ENCODE results near the gene CELA1. TPM values are rescaled to one million over a fixed set of nuclear protein-coding genes. Genes with fewer than 3 reads are reported as not detected.

CELA1 gene
- polyA plus RNA-seq, 3 donors, result 0.67 to 3.0 TPM; not detected in 1

DNA sequence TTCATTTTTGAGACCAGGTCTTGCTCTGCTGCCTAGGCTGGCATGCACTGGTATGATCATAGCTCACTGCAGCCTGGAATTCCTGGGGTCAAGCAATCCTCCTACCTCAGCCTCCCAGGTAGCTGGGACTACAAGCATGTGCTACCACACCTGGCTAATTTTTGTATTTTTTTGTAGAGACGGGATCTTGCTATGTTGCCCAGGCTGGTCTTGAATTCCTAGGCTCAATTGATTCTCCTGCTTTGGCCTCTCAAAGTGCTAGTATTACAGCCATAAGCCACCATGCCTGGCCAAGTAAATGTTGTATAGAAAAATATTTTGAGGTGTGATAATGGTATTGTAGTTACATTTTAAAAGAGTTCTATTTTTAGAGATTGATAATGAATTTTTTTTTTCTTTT lies 35.1 kb downstream of the CELA1 start:
- Histone ChIP-seq H3K4me2 (replicated peaks; ENCODE audit: extremely low read depth, low read length, poor library complexity, severe bottlenecking) (no peak overlapping the region), H2AFZ (ENCODE audit: insufficient read depth, low read depth, low read length, poor library complexity, severe bottlenecking) (no peak overlapping the region), H3K9ac (ENCODE audit: insufficient read depth, low read length, poor library complexity, severe bottlenecking) (no peak overlapping the region), H3K36me3 (replicated peaks in 1 of 2; ENCODE audit: control insufficient read depth in 1 of 2, insufficient read depth in 2 of 2, low read length in 2 of 2) (peaks cover 75 to 95% of the 10 kb centered on the region in 2 donors), H4K20me1 (ENCODE audit: insufficient read depth, low read length) (peaks cover 100% of the 10 kb centered on the region), H3K4me3 (replicated peaks in 1 of 3; ENCODE audit: low read depth in 2 of 3, low read length in 3 of 3) (no peak overlapping the region), H3K27ac (ENCODE audit: low read depth in 1 of 2, low read length in 2 of 2) (no peak overlapping the region), H3K79me2 (ENCODE audit: insufficient read depth, low read length) (peaks cover 97% of the 10 kb centered on the region), H3K4me1 (ENCODE audit: control insufficient read depth in 1 of 2, insufficient read depth in 2 of 2, low read length in 2 of 2) (peaks cover 0 to 2% of the 10 kb centered on the region in 2 donors), H3K27me3 (ENCODE audit: control insufficient read depth in 2 of 2, insufficient read depth in 2 of 2, low read length in 2 of 2) (no peaks in the 10 kb centered on the region), H3K9me3 (replicated peaks in 1 of 2; ENCODE audit: control insufficient read depth in 1 of 2, insufficient read depth in 1 of 2, low read length in 2 of 2) (no peaks in the 10 kb centered on the region)
- Mint-ChIP-seq H3K27me3 (ENCODE audit: low read depth in 3 of 3) (no peaks in the 10 kb centered on the region), H3K4me3 (no peak overlapping the region), H3K27ac (peak overlapping the region in 3 of 7 donors; percentile 32 to 70 (median 40)), H3K9me3 (peaks cover 0 to under 1% (median 0%) of the 10 kb centered on the region in 7 donors), H3K36me3 (peaks cover 65 to 88% of the 10 kb centered on the region in 2 donors), H3K4me1 (peaks cover 38% of the 10 kb centered on the region)
- intact Hi-C loops (cut with micrococcal nuclease), result no loop called here
- TF ChIP-seq, protein P1, sequence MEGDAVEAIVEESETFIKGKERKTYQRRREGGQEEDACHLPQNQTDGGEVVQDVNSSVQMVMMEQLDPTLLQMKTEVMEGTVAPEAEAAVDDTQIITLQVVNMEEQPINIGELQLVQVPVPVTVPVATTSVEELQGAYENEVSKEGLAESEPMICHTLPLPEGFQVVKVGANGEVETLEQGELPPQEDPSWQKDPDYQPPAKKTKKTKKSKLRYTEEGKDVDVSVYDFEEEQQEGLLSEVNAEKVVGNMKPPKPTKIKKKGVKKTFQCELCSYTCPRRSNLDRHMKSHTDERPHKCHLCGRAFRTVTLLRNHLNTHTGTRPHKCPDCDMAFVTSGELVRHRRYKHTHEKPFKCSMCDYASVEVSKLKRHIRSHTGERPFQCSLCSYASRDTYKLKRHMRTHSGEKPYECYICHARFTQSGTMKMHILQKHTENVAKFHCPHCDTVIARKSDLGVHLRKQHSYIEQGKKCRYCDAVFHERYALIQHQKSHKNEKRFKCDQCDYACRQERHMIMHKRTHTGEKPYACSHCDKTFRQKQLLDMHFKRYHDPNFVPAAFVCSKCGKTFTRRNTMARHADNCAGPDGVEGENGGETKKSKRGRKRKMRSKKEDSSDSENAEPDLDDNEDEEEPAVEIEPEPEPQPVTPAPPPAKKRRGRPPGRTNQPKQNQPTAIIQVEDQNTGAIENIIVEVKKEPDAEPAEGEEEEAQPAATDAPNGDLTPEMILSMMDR (IDR thresholded peaks at IDR 0.05), result no peak
- no peak for DNase-seq
- WGBS (ENCODE audit: insufficient coverage), result no CpG with 5 or more reads among the region's 1 CpG

GRCh38 chr12:51307655-51308593 lies 38.6 kb downstream of the CELA1 start:
- Histone ChIP-seq H3K27me3 (ENCODE audit: control insufficient read depth in 2 of 2, insufficient read depth in 2 of 2, low read length in 2 of 2) (no peaks in the 10 kb centered on the region), H3K9ac (ENCODE audit: insufficient read depth, low read length, poor library complexity, severe bottlenecking) (no peak overlapping the region), H3K79me2 (ENCODE audit: insufficient read depth, low read length) (peaks cover 93% of the 10 kb centered on the region), H4K20me1 (ENCODE audit: insufficient read depth, low read length) (peaks cover 100% of the 10 kb centered on the region), H3K4me2 (replicated peaks; ENCODE audit: extremely low read depth, low read length, poor library complexity, severe bottlenecking) (no peak overlapping the region), H3K9me3 (replicated peaks in 1 of 2; ENCODE audit: control insufficient read depth in 1 of 2, insufficient read depth in 1 of 2, low read length in 2 of 2) (no peaks in the 10 kb centered on the region), H3K4me1 (ENCODE audit: control insufficient read depth in 1 of 2, insufficient read depth in 2 of 2, low read length in 2 of 2) (no peaks in the 10 kb centered on the region), H3K4me3 (replicated peaks in 1 of 3; ENCODE audit: low read depth in 2 of 3, low read length in 3 of 3) (no peak overlapping the region), H3K27ac (ENCODE audit: low read depth in 1 of 2, low read length in 2 of 2) (peak overlapping the region in 1 of 2 donors; percentile 68), H2AFZ (ENCODE audit: insufficient read depth, low read depth, low read length, poor library complexity, severe bottlenecking) (no peak overlapping the region), H3K36me3 (replicated peaks in 1 of 2; ENCODE audit: control insufficient read depth in 1 of 2, insufficient read depth in 2 of 2, low read length in 2 of 2) (peaks cover 80 to 93% of the 10 kb centered on the region in 2 donors)
- Mint-ChIP-seq H3K27ac (peak overlapping the region in 6 of 7 donors; percentile 10 to 87 (median 66)), H3K27me3 (ENCODE audit: low read depth in 3 of 3) (no peaks in the 10 kb centered on the region), H3K36me3 (peaks cover 73 to 92% of the 10 kb centered on the region in 2 donors), H3K4me1 (peaks cover 35% of the 10 kb centered on the region), H3K4me3 (no peak overlapping the region), H3K9me3 (peaks cover 0 to 3% (median 0%) of the 10 kb centered on the region in 7 donors)
- TF ChIP-seq, protein P1 (IDR thresholded peaks at IDR 0.05), result no peak
- no peak for DNase-seq
- intact Hi-C loops (cut with micrococcal nuclease), result no loop called here
- WGBS (ENCODE audit: insufficient coverage), result 61% methylated on average over 4 of the region's 6 CpGs

Measured in CD14-positive monocyte (primary cell).